ENCODE measurements around the gene RPS13. TPM values are rescaled to one million over a fixed set of nuclear protein-coding genes. Genes with fewer than 3 reads are reported as not detected.
"Not testable (repeated sequence)": the region's sequence is repeated elsewhere in the genome, so short reads cannot be mapped to it uniquely, and the experiment has no call there.

Gene RPS13
- 1,387 and 1,496 TPM in 2 replicates for total RNA-seq (2014; rRNA removed; shearing (Covaris generic))

GRCh38 chr11:17077520-17078401, at the start of gene RPS13:
RPS13 (minus strand) TSS chr11:17077667; CDS start chr11:17077641, 26 bp downstream.
- DNase-seq (ENCODE audit: low read depth): peak; percentile 99

- DNase-seq (ENCODE audit: low read depth): no peak
Measured at GRCh38 chr11:17121981-17122380, 44.5 kb upstream of the RPS13 start.

- DNase-seq (ENCODE audit: low read depth): no peak
Measured at GRCh38 chr11:17117262-17117661, 39.8 kb upstream of the RPS13 start.

- peak; percentile 1 for DNase-seq (ENCODE audit: low read depth)
Measured at GRCh38 chr11:17116117-17116516, 38.6 kb upstream of the RPS13 start.

GRCh38 chr11:17107745-17108144, 30.3 kb upstream of the RPS13 start:
- DNase-seq (ENCODE audit: low read depth): not testable (repeated sequence)

GRCh38 chr11:17105404-17106040, 28.1 kb upstream of the RPS13 start:
- not testable (repeated sequence) for DNase-seq (ENCODE audit: low read depth)

- DNase-seq (ENCODE audit: low read depth): no peak
Measured at GRCh38 chr11:17102462-17102861, 25.0 kb upstream of the RPS13 start.

GRCh38 chr11:17098658-17099057, 21.2 kb upstream of the RPS13 start:
- DNase-seq (ENCODE audit: low read depth): no peak

GRCh38 chr11:17098038-17098437, 20.6 kb upstream of the RPS13 start:
- no peak for DNase-seq (ENCODE audit: low read depth)

GRCh38 chr11:17085976-17086375, 8.5 kb upstream of the RPS13 start:
- not testable (repeated sequence) for DNase-seq (ENCODE audit: low read depth)

GRCh38 chr11:17077240-17077519, 287 bp downstream of the RPS13 start:
- no peak for DNase-seq (ENCODE audit: low read depth)

GRCh38 chr11:17076517-17077239, 789 bp downstream of the RPS13 start:
- DNase-seq (ENCODE audit: low read depth): no peak

- DNase-seq (ENCODE audit: low read depth): no peak
Measured at GRCh38 chr11:17075506-17075905, 2.0 kb downstream of the RPS13 start.

- DNase-seq (ENCODE audit: low read depth): no peak
Measured at GRCh38 chr11:17073370-17074027, 4.0 kb downstream of the RPS13 start.

GRCh38 chr11:17067417-17067816, 10.1 kb downstream of the RPS13 start:
- no peak for DNase-seq (ENCODE audit: low read depth)

- no peak for DNase-seq (ENCODE audit: low read depth)
Measured at GRCh38 chr11:17066691-17067090, 10.8 kb downstream of the RPS13 start.

GRCh38 chr11:17063171-17064002, 14.1 kb downstream of the RPS13 start:
- peak; percentile 58 for DNase-seq (ENCODE audit: low read depth)

GRCh38 chr11:17051146-17051545, 26.3 kb downstream of the RPS13 start:
- not testable (repeated sequence) for DNase-seq (ENCODE audit: low read depth)

- DNase-seq (ENCODE audit: low read depth): not testable (repeated sequence)
Measured at GRCh38 chr11:17048491-17048890, 29.0 kb downstream of the RPS13 start.

GRCh38 chr11:17046690-17047089, 30.8 kb downstream of the RPS13 start:
- no peak for DNase-seq (ENCODE audit: low read depth)
